GM12878 (cell line): ENCODE results near the gene CD27. TPM values are rescaled to one million over a fixed set of nuclear protein-coding genes. Genes with fewer than 3 reads are reported as not detected.
A peak's percentile ranks its signal among the peaks of the same experiment; 100 is the strongest.
"Not testable (repeated sequence)": the region's sequence is repeated elsewhere in the genome, so short reads cannot be mapped to it uniquely, and the experiment has no call there.

Source experiments
- ATAC-seq: fragments of 200-7000 bp; cut with Tn5 transposase; 3 replicates; pipeline ENCODE4 v1.9.1; 2020; ENCODE audit warnings: mild to moderate bottlenecking, moderate library complexity
- BruUV-seq: library from RNA; stranded (reverse); fragments of 400-500 nt; replicated peaks from 2 replicates; lab custom pipeline; 2021; lab: Mats Ljungman, UMichigan
- CTCF ChIA-PET: fragments of 300-600 bp; sonication (Branson Sonifier 250); formaldehyde crosslinking; extraction: SDS; loops from one replicate; lab custom pipeline; 2021; ENCODE audit warnings: inconsistent platforms; lab: Yijun Ruan, JAX
- POLR2A ChIA-PET: fragments of 350-600 bp; formaldehyde crosslinking; extraction: SDS; loops from one replicate; lab custom pipeline; 2021; ENCODE audit warnings: inconsistent platforms; lab: Charles Lee
- RAD21 ChIA-PET: fragments of 300-600 bp; sonication (Branson Sonifier 250); formaldehyde crosslinking; loops from one replicate; lab custom pipeline; 2023; ENCODE audit warnings: antibody characterized with exemption; ENCODE audit not compliant: unreplicated experiment; lab: Charles Lee
- SMC1A ChIA-PET: fragments of 300-600 bp; sonication (Branson Sonifier 250); formaldehyde crosslinking; loops from one replicate; lab custom pipeline; 2023; ENCODE audit not compliant: unreplicated experiment, uncharacterized antibody; lab: Charles Lee
- DNase-seq: peaks from one replicate; pipeline ENCODE4 v3.0.0-alpha.2; 2011; ENCODE audit warnings: low read depth, low spot score
- FAIRE-seq: peaks from 3 replicates; lab custom pipeline; 2011; peaks lifted over from hg19 to GRCh38; lab: Jason Lieb, UNC
- H2AFZ ChIP-seq: 2 replicates; pipeline ENCODE4 v1.6.0; 2011; ENCODE audit warnings: low read depth, low read length, control low read depth; ENCODE audit not compliant: control insufficient read depth
- H3K27ac ChIP-seq: 2 replicates; pipeline ENCODE4 v1.5.1; 2011; ENCODE audit warnings: control low read depth; ENCODE audit not compliant: control insufficient read depth, insufficient read depth
- H3K27me3 ChIP-seq, 2 experiments: replicated peaks in 1 of 2; 2 replicates each; pipeline versions ENCODE4 v1.6.0 to v1.6.1; 2011; ENCODE audit warnings: low read length in 1 of 2; ENCODE audit not compliant: control insufficient read depth in 2 of 2, insufficient read depth in 2 of 2
- H3K36me3 ChIP-seq, 2 experiments: 2 replicates each; pipeline ENCODE4 v1.5.1; 2011; ENCODE audit warnings: low read length in 1 of 2; ENCODE audit not compliant: control insufficient read depth in 2 of 2, insufficient read depth in 2 of 2
- H3K4me1 ChIP-seq: 2 replicates; pipeline ENCODE4 v1.6.1; 2011; ENCODE audit warnings: mild to moderate bottlenecking, low read length, moderate library complexity, mixed read lengths; ENCODE audit not compliant: control insufficient read depth, insufficient read depth
- H3K4me2 ChIP-seq: 2 replicates; pipeline ENCODE4 v1.6.0; 2011; ENCODE audit warnings: control low read depth; ENCODE audit not compliant: control insufficient read depth, insufficient read depth
- H3K4me3 ChIP-seq: fragments of 200-600 bp; sonication (generic); 2 replicates; pipeline ENCODE4 v1.5.1; 2016
- H3K79me2 ChIP-seq: 2 replicates; pipeline ENCODE4 v1.6.0; 2011; ENCODE audit warnings: low read length; ENCODE audit not compliant: control insufficient read depth, insufficient read depth
- H3K9ac ChIP-seq: 2 replicates; pipeline ENCODE4 v1.8.0; 2011; ENCODE audit warnings: low read length, control low read depth, mixed read lengths; ENCODE audit not compliant: control insufficient read depth, insufficient read depth
- H3K9me3 ChIP-seq: replicated peaks from 3 replicates; pipeline ENCODE4 v1.5.1; 2011; ENCODE audit warnings: mild to moderate bottlenecking, low read length; ENCODE audit not compliant: control insufficient read depth, insufficient read depth
- H4K20me1 ChIP-seq: 2 replicates; pipeline ENCODE4 v1.6.0; 2011; ENCODE audit not compliant: control insufficient read depth, insufficient read depth
- CBX5 ChIP-seq: sonication (generic); IDR thresholded peaks from 2 replicates; pipeline ENCODE4 v1.6.1; 2016; ENCODE audit warnings: low read depth, moderate library complexity, mild to moderate bottlenecking, inconsistent platforms
- JUNB ChIP-seq: IDR thresholded peaks from 2 replicates; pipeline ENCODE4 v1.6.1; 2016; ENCODE audit warnings: antibody characterized with exemption, mild to moderate bottlenecking
- PRDM15 ChIP-seq: fragments of 450-650 bp; formaldehyde crosslinking; IDR thresholded peaks from 2 replicates; pipeline ENCODE4 v1.4.0; 2020; ENCODE audit warnings: mild to moderate bottlenecking, moderate library complexity
- SKIL ChIP-seq: fragments of 450-650 bp; IDR thresholded peaks from 2 replicates; pipeline ENCODE4 v1.6.1; 2017; ENCODE audit warnings: mild to moderate bottlenecking, low read depth, inconsistent platforms; ENCODE audit not compliant: poor library complexity, severe bottlenecking
- WGBS: methylation state at CpG from one replicate; pipeline ENCODE4 v1.1.6; 2016; ENCODE audit warnings: low lambda C conversion rate; ENCODE audit not compliant: insufficient replicate concordance, insufficient coverage; ENCODE audit errors: missing lambda C conversion rate; 5-methylcytosine and 5-hydroxymethylcytosine counted together
- in situ Hi-C: fragments of 300-500 bp; cut with MboI; formaldehyde crosslinking; loops from 9 replicates; pipeline ENCODE4 v1.14.3; 2018; ENCODE audit warnings: mixed read lengths
- intact Hi-C: fragments of 100-400 bp; cut with micrococcal nuclease; formaldehyde crosslinking; loops from one replicate; pipeline ENCODE4 v1.14.2; 2022; ENCODE audit not compliant: unreplicated experiment
- polyA plus RNA-seq, 11 experiments: library from polyadenylated mRNA; depleted of rRNA in 4 of 11; unstranded in 6 of 11; stranded (reverse) in 5 of 11; fragments of >200 nt; fragmentation: Nextera tagmentation in 4 of 11; fragmentation: Illumina TruSeq in 1 of 11; extraction: Ambion mirVana in 4 of 11; extraction: Trizol in 1 of 11; gene quantifications; 1 replicate in 1 of 11; 2 replicates in 10 of 11; pipeline versions ENCODE4 v1.2.1 to v1.2.3, GENCODE V29; 2011 to 2016; ENCODE audit warnings: inconsistent platforms in 2 of 11, missing spikeins in 2 of 11, low read depth in 1 of 11
- total RNA-seq, 4 experiments: library from RNA; depleted of rRNA in 3 of 4; stranded (reverse); fragments of >200 nt in 3 of 4; fragmentation: Illumina TruSeq in 1 of 4; extraction: Trizol in 1 of 4; gene quantifications; 2 replicates each; pipeline versions ENCODE4 v1.2.1 to v1.2.3, GENCODE V29; 2013 to 2021

The CD27 gene
- total and polyA plus RNA-seq, 10 of the 15 experiments (the other 5 are each of a cell fraction or from before 2014, with no cell fraction given), result 4.9 to 184 (median 106) TPM

GRCh38 chr12:6426882-6427671 lies 17.7 kb upstream of the CD27 start (continued):
- peak; percentile 92 for TF ChIP-seq SKIL
- TF ChIP-seq CBX5, result no peak
- TF ChIP-seq JUNB, result peak; percentile 75
- TF ChIP-seq PRDM15, result no peak

- in situ Hi-C loops, result loop anchor here (5.0 kb wide), 2 partner anchors 35 to 105 kb away; partner anchors contain the start of gene GAPDH
- peak overlapping the region; percentile 45 for H3K4me3 ChIP-seq
- H3K27me3 ChIP-seq, FAIRE-seq, H3K9me3 ChIP-seq, H4K20me1 ChIP-seq, ATAC-seq, H2AFZ ChIP-seq, H3K79me2 ChIP-seq, BruUV-seq, DNase-seq, H3K36me3 ChIP-seq: not testable (repeated sequence)
- CTCF ChIA-PET, result interaction anchor here (0.9 to 8.1 kb wide), 10 partner anchors 12 to 130 kb away, joined by 3 to 240 read pairs (median 5); partner anchors contain the start of genes CD27 and VAMP1
- intact Hi-C loops, result loop anchor here (1.0 kb wide), 4 partner anchors 16 to 66 kb away; partner anchors contain the start of gene MRPL51
- peak overlapping the region; percentile 95 for H3K27ac ChIP-seq
- peak overlapping the region; percentile 82 for H3K4me2 ChIP-seq
- SMC1A ChIA-PET, result interaction anchor here (1.3 to 8.1 kb wide), 7 partner anchors 15 to 89 kb away, joined by 4 to 211 read pairs (median 51); partner anchors contain the start of genes CD27, MRPL51, TAPBPL and VAMP1
- 1% methylated on average over 10 of the region's 10 CpGs for WGBS
- peak overlapping the region; percentile 71 for H3K9ac ChIP-seq
- POLR2A ChIA-PET, result interaction anchor here (0.7 to 7.3 kb wide), 11 partner anchors 14 to 92 kb away, joined by 3 to 134 read pairs (median 7); partner anchors contain the start of genes CD27, TAPBPL and VAMP1
- RAD21 ChIA-PET, result interaction anchor here (1.3 to 7.6 kb wide), 9 partner anchors 11 to 110 kb away, joined by 4 to 151 read pairs (median 55); partner anchors contain the start of genes CD27 and TAPBPL
- peaks cover 81% of the 10 kb centered on the region for H3K4me1 ChIP-seq
Measured at GRCh38 chr12:6427796-6428195, 17.0 kb upstream of the CD27 start.
